Activated T-cell treated with anti-CD3 and anti-CD28 coated beads, Interleukin-2, amount 50 U/mL, for 4 hours (primary cell): ENCODE measurements around the gene TMEM179. TPM values are rescaled to one million over a fixed set of nuclear protein-coding genes. Genes with fewer than 3 reads are reported as not detected.

Source experiments
- ATAC-seq, 2 donors: fragments of 200-7000 bp; cut with Tn5 transposase; one replicate each; pipeline ENCODE4 v1.10.0; 2021
- DNase-seq: peaks from one replicate; pipeline ENCODE4 v3.0.0-alpha.2; 2020
- H3K27me3 Mint-ChIP-seq: one replicate; pipeline ENCODE4 v1.8.0; 2021; ENCODE audit warnings: low read depth, mixed read lengths
- H3K36me3 Mint-ChIP-seq: one replicate; pipeline ENCODE4 v1.8.0; 2022; ENCODE audit warnings: mixed read lengths; ENCODE audit not compliant: insufficient read depth
- H3K4me1 Mint-ChIP-seq: one replicate; pipeline ENCODE4 v1.8.0; 2021; ENCODE audit warnings: low read depth, mixed read lengths
- H3K4me3 Mint-ChIP-seq: one replicate; pipeline ENCODE4 v1.8.0; 2021; ENCODE audit warnings: mild to moderate bottlenecking, moderate library complexity, mixed read lengths
- H3K9me3 Mint-ChIP-seq: one replicate; pipeline ENCODE4 v1.8.0; 2021; ENCODE audit warnings: mixed read lengths
- total RNA-seq, 3 donors: library from RNA; stranded (reverse); gene quantifications; one replicate each; pipeline ENCODE4 v1.2.1, GENCODE V29; 2021

The TMEM179 gene
- total RNA-seq, 3 donors from 2014 or later, result not detected

GRCh38 chr14:104567141-104567956 lies 37.2 kb downstream of the TMEM179 start:
- DNase-seq (no peak), ATAC-seq (no peak)
- no peaks in the 10 kb centered on the region for H3K9me3 Mint-ChIP-seq
- no peak overlapping the region for H3K4me3 Mint-ChIP-seq
- no peaks in the 10 kb centered on the region for H3K36me3 Mint-ChIP-seq
- H3K4me1 Mint-ChIP-seq, result peaks cover 2% of the 10 kb centered on the region
- peaks cover 19% of the 10 kb centered on the region for H3K27me3 Mint-ChIP-seq

DNA sequence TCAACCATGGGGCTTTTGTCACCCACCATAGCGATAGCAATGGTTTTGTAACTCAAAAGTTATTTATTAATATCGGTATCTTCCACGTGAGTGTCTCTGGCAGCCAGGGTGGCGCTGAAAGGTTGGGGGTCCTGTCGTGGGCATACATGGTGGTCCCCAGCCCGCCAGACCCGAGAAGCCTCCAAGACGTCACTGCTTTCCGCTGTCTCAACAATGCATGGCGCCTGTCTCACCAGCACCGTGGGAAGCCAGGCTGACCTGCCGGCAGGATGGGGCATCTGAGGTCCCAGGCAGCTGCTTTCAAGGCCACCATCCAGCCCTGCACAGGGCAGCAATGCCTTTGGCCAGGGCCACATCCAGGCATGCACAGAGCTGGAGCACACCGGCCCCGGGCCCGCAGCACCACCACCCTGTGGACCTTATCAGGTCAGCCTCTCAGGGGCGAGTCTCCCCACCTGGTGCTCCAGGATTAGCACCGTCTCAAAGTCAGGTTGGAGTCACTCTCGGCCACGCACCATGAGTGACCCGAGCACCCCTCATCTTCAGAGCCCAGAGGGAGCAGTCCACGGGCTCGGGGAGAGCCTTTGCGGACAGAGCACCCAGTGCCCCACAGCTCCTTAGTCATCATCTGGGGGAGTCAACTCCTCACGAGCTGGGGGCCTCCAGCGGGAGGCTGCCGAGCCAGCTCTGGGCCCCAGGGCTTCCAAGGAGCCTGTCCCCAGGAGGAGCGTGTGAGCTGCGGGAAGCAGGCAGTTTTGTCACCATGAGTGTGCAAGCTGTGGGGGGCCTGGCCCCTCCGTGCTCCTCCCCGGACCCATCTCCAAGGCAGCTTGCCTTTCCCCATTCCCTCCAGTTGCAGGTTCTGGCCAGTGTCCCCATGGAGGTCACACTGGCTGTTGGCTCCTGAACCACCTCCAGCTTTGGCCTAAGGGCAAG lies 39.6 kb downstream of the TMEM179 start:
- ATAC-seq (no peak), DNase-seq (no peak)
- no peaks in the 10 kb centered on the region for H3K36me3 Mint-ChIP-seq
- no peaks in the 10 kb centered on the region for H3K9me3 Mint-ChIP-seq
- H3K27me3 Mint-ChIP-seq, result peaks cover 24% of the 10 kb centered on the region
- peaks cover 2% of the 10 kb centered on the region for H3K4me1 Mint-ChIP-seq
- no peak overlapping the region for H3K4me3 Mint-ChIP-seq

- peaks cover 24% of the 10 kb centered on the region for H3K27me3 Mint-ChIP-seq
- H3K9me3 Mint-ChIP-seq, result no peaks in the 10 kb centered on the region
- DNase-seq, result peak; percentile 66
- peaks cover 2% of the 10 kb centered on the region for H3K4me1 Mint-ChIP-seq
- no peaks in the 10 kb centered on the region for H3K36me3 Mint-ChIP-seq
- no peak overlapping the region for H3K4me3 Mint-ChIP-seq
- ATAC-seq, result peak; percentile 80 to 82
Observed at GRCh38 chr14:104563742-104564615, 40.6 kb downstream of the TMEM179 start.

GRCh38 chr14:104563191-104563741 lies 41.3 kb downstream of the TMEM179 start:
- DNase-seq (no peak), ATAC-seq (no peak)
- Mint-ChIP-seq H3K4me1 (peaks cover 2% of the 10 kb centered on the region), H3K4me3 (no peak overlapping the region), H3K27me3 (peaks cover 24% of the 10 kb centered on the region), H3K9me3 (no peaks in the 10 kb centered on the region), H3K36me3 (no peaks in the 10 kb centered on the region)

- Mint-ChIP-seq H3K4me1 (peaks cover 2% of the 10 kb centered on the region), H3K9me3 (no peaks in the 10 kb centered on the region), H3K4me3 (no peak overlapping the region), H3K27me3 (peaks cover 24% of the 10 kb centered on the region), H3K36me3 (no peaks in the 10 kb centered on the region)
- no peak for ATAC-seq
- DNase-seq, result no peak
Observed at GRCh38 chr14:104562606-104563005, 42.0 kb downstream of the TMEM179 start.

- DNase-seq (no peak), ATAC-seq (no peak)
- Mint-ChIP-seq H3K27me3 (peaks cover 24% of the 10 kb centered on the region), H3K36me3 (no peaks in the 10 kb centered on the region), H3K9me3 (no peaks in the 10 kb centered on the region), H3K4me1 (peaks cover 2% of the 10 kb centered on the region), H3K4me3 (no peak overlapping the region)
Observed at GRCh38 chr14:104561632-104562495, 42.7 kb downstream of the TMEM179 start.

DNA sequence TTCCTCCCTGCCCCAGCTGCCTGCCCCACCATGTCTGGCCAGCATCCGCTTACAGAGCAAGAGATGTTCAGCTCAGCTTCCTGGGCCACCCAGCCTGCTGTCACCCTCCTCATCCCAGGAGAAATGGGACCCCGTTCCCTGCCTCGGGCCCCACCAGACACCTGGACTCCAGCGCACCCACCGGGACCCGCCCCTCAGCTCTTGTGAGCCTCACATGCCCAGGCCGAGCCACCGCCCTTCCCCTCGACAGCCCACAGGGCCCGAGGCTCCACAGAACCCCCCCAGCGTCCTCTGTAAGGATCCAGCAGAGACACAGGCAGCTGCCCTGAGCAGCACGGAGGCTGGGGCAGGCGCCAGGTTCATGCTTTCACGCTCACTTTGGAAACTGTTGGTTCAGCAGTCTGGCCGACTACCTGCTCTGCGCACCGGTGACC lies 43.4 kb downstream of the TMEM179 start:
- ATAC-seq (no peak), DNase-seq (no peak)
- H3K4me3 Mint-ChIP-seq, result no peak overlapping the region
- no peaks in the 10 kb centered on the region for H3K36me3 Mint-ChIP-seq
- peaks cover 2% of the 10 kb centered on the region for H3K4me1 Mint-ChIP-seq
- peaks cover 22% of the 10 kb centered on the region for H3K27me3 Mint-ChIP-seq
- H3K9me3 Mint-ChIP-seq, result no peaks in the 10 kb centered on the region

DNA sequence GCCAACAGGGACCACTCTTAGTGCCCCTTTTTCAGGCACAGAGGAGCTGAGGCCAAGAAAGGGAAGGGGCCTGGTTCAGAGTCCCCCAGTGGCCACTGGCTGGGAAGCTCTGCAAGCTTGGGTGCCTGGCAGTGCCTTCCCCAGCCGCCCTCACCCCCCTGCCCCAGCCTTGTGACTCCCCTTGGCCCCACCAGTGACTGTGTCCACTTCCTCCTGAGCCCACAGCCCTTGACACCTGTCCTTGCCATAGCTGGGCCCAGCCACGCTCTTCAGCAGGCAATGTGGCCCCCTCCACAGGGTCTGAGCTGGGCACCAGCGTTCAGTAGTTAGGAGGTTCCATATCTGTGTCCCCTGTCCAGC lies 44.0 kb downstream of the TMEM179 start:
- Mint-ChIP-seq H3K4me3 (no peak overlapping the region), H3K9me3 (no peaks in the 10 kb centered on the region), H3K27me3 (peaks cover 18% of the 10 kb centered on the region), H3K4me1 (peaks cover 2% of the 10 kb centered on the region), H3K36me3 (no peaks in the 10 kb centered on the region)
- DNase-seq, result no peak
- no peak for ATAC-seq

DNA sequence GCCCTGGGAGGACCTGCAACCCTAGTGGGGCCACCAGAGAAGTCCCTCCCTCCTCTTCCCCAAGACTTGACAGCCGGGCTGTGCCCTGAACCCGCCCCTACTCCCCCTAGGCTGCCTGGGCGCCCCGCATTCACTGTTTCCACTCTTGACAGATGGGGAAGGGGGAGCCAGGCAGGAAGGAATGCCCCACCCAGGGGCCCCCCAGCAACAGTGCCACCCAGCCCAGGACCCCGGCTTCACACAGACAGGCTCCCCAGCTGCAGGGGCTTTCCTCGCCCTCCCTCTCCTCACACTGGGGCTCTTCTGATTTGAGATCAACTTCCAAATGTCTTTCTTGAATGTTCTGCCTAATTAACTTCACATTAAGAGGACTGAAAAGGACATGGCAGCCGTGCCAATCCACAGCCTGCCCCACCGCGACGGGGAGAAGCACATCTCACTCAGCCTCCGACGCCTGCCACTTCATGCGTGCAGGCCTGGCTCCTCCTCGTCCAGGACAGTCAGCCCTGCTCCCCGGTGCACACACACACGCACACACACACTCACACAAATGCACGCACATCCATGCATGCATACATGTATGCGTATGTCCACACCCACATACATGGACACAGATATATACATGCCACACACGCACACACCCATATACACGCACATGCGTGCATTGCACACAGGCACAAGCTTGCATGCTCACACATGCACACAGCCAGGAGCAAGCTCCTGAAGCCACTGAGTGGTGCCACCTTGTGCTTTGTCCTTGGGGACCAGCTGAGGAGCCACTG lies 44.6 kb downstream of the TMEM179 start:
- Mint-ChIP-seq H3K27me3 (peaks cover 17% of the 10 kb centered on the region), H3K4me3 (no peak overlapping the region), H3K9me3 (no peaks in the 10 kb centered on the region), H3K4me1 (peaks cover 2% of the 10 kb centered on the region), H3K36me3 (no peaks in the 10 kb centered on the region)
- DNase-seq (no peak), ATAC-seq (no peak)

DNA sequence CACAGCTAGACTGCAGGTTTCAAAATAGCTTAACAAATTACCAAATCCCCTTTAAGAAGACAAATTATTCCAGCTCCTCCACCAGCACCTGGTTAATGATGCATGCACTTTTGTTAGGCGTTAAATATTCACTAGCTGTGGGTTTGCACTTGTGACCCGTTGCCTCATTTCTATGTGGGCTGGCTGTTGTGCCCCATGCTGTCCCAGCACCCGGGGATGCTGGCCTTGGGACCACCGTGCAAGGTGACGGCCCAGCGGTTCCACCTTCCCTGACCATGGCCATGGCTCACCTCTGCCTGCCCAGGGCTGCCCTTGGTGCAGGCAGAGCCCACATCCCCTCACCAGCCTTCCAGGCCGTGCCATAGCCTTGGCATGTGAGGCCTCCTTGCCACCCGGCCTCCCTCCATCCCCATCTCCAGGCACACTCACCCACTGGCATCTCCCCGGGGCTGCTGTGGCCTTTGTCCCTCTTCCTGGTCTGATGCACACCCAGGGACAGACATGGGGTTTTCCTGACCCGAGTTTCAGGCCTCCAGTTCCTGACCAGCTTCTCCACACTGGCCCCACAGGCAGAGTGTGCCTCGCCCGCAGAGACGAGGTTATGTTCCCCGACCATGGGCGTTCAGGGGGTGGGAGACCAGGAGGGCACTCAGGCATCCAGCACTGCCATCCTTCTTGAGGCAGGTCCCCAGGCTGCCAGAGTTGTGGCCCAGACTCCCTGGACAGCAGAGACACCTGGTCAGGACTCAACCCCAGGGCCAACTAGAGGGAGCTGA lies 45.4 kb downstream of the TMEM179 start:
- Mint-ChIP-seq H3K4me1 (peaks cover 2% of the 10 kb centered on the region), H3K36me3 (no peaks in the 10 kb centered on the region)

GRCh38 chr14:104558231-104559027 lies 46.1 kb downstream of the TMEM179 start:
- ATAC-seq, result no peak
- Mint-ChIP-seq H3K9me3 (no peaks in the 10 kb centered on the region), H3K4me1 (no peaks in the 10 kb centered on the region), H3K4me3 (no peak overlapping the region), H3K27me3 (peaks cover 13% of the 10 kb centered on the region), H3K36me3 (no peaks in the 10 kb centered on the region)
- no peak for DNase-seq

More for the DNA sequence above, 45.4 kb downstream of the TMEM179 start:
- no peak for DNase-seq
- Mint-ChIP-seq H3K27me3 (peaks cover 13% of the 10 kb centered on the region), H3K9me3 (no peaks in the 10 kb centered on the region), H3K4me3 (no peak overlapping the region)
- ATAC-seq, result no peak
